B cell (primary cell): Measurements from ENCODE around the gene MOSPD3.

ENCODE experiments used
- EZH2 ChIP-seq: IDR thresholded peaks from 2 replicates; pipeline ENCODE4 v1.6.1; 2012; ENCODE audit warnings: borderline replicate concordance, low read depth, mild to moderate bottlenecking, moderate library complexity, low read length; ENCODE audit not compliant: insufficient read depth, poor library complexity, severe bottlenecking
- TF ChIP-seq, protein P1 (sequence below): fragments of 200-600 bp; IDR thresholded peaks from one replicate; pipeline ENCODE4 v1.8.0; 2022; ENCODE audit warnings: antibody characterized with exemption, mild to moderate bottlenecking

- TF ChIP-seq, protein P1, sequence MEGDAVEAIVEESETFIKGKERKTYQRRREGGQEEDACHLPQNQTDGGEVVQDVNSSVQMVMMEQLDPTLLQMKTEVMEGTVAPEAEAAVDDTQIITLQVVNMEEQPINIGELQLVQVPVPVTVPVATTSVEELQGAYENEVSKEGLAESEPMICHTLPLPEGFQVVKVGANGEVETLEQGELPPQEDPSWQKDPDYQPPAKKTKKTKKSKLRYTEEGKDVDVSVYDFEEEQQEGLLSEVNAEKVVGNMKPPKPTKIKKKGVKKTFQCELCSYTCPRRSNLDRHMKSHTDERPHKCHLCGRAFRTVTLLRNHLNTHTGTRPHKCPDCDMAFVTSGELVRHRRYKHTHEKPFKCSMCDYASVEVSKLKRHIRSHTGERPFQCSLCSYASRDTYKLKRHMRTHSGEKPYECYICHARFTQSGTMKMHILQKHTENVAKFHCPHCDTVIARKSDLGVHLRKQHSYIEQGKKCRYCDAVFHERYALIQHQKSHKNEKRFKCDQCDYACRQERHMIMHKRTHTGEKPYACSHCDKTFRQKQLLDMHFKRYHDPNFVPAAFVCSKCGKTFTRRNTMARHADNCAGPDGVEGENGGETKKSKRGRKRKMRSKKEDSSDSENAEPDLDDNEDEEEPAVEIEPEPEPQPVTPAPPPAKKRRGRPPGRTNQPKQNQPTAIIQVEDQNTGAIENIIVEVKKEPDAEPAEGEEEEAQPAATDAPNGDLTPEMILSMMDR: no peak
- TF ChIP-seq EZH2: no peak
Measured at GRCh38 chr7:100566018-100566531, 46.3 kb upstream of the MOSPD3 start.
